GM21367 (cell line): ENCODE measurements around the gene TMPRSS5.
"Not testable (repeated sequence)": the region's sequence is repeated elsewhere in the genome, so short reads cannot be mapped to it uniquely, and the experiment has no call there.

Source experiments
- ATAC-seq: cut with Tn5 transposase; IDR thresholded peaks from one replicate; pipeline ENCODE4 v1.9.1; 2021; ENCODE audit not compliant: unreplicated experiment

Gene TMPRSS5

GRCh38 chr11:113697756-113698407 lies 8.2 kb downstream of the TMPRSS5 start:
- ATAC-seq, result no peak

- ATAC-seq, result no peak
Measured at GRCh38 chr11:113697111-113697510, 9.0 kb downstream of the TMPRSS5 start.

GRCh38 chr11:113695207-113695606 lies 10.9 kb downstream of the TMPRSS5 start:
- ATAC-seq, result no peak

- no peak for ATAC-seq
Measured at GRCh38 chr11:113694390-113694789, 11.7 kb downstream of the TMPRSS5 start.

- no peak for ATAC-seq
Measured at GRCh38 chr11:113693030-113693429, 13.1 kb downstream of the TMPRSS5 start.

GRCh38 chr11:113690619-113691569 lies 15.2 kb downstream of the TMPRSS5 start:
- ATAC-seq, result no peak

- no peak for ATAC-seq
Measured at GRCh38 chr11:113689768-113690618, 16.1 kb downstream of the TMPRSS5 start.

GRCh38 chr11:113685654-113686359 lies 20.3 kb downstream of the TMPRSS5 start:
- ATAC-seq, result no peak

- no peak for ATAC-seq
Measured at GRCh38 chr11:113684496-113684895, 21.6 kb downstream of the TMPRSS5 start.

- ATAC-seq, result no peak
Measured at GRCh38 chr11:113683481-113684046, 22.5 kb downstream of the TMPRSS5 start.

GRCh38 chr11:113681711-113682413 lies 24.2 kb downstream of the TMPRSS5 start:
- no peak for ATAC-seq

GRCh38 chr11:113681282-113681681 lies 24.8 kb downstream of the TMPRSS5 start:
- no peak for ATAC-seq

- no peak for ATAC-seq
Measured at GRCh38 chr11:113677685-113678084, 28.4 kb downstream of the TMPRSS5 start.

GRCh38 chr11:113675565-113675964 lies 30.5 kb downstream of the TMPRSS5 start:
- ATAC-seq, result no peak

- peak; percentile 92 for ATAC-seq
Measured at GRCh38 chr11:113675003-113675561, 31.0 kb downstream of the TMPRSS5 start.

GRCh38 chr11:113674397-113674685 lies 31.8 kb downstream of the TMPRSS5 start:
- ATAC-seq, result no peak

GRCh38 chr11:113673550-113674396 lies 32.3 kb downstream of the TMPRSS5 start:
- no peak for ATAC-seq

- ATAC-seq, result not testable (repeated sequence)
Measured at GRCh38 chr11:113671914-113672313, 34.2 kb downstream of the TMPRSS5 start.

GRCh38 chr11:113670831-113671215 lies 35.3 kb downstream of the TMPRSS5 start:
- ATAC-seq, result no peak
